ENCODE measurements around the gene ACTRT2.

DNA sequence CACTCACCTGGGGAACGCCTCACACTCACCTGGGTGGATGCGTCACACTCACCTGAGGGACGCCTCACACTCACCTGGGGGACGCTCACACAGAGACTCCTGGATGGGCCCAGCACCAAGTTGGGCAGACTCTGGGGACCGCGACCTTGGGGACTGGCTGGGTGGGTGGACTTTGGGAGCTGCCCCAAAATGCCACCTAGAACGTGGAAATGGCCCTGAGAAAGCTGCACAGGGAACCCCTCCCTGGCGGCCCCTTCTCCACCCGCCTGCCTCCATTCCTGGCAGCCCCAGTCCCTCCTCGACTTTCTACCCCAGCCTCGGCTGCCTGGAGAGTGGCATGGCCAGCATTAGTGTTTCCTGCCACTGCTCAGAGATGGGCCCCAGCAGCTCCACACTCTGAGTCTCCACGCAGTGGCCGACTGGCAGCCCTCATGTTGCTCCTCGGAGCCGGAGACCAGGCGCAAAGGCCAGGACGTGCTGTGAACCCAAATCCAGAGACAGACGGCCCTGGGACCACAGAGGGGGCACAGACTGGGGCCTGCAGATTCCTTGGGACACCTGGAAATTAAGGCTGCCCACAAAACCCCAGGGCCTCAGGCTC is 46.5 kb upstream of the ACTRT2 start:
- TF ChIP-seq POLR2A (IDR thresholded peaks at IDR 0.05; ENCODE audit: low read length) (no peak), GATA1 (IDR thresholded peaks at IDR 0.05; ENCODE audit: low read depth, low read length) (no peak)
